DLD1 (cell line): ENCODE data around the gene PRKD1.
"Not testable (repeated sequence)": the region's sequence is repeated elsewhere in the genome, so short reads cannot be mapped to it uniquely, and the experiment has no call there.

Source experiments
- in situ Hi-C: cut with HindIII; loops from 2 replicates; pipeline ENCODE4 v1.10.0; 2017; ENCODE audit warnings: low sequenced_read_pairs

PRKD1 gene

GRCh38 chr14:29900609-29901350, 26.9 kb downstream of the PRKD1 start:
- in situ Hi-C loops: no loop called here

GRCh38 chr14:29898470-29898869, 29.2 kb downstream of the PRKD1 start:
- in situ Hi-C loops: no loop called here

DNA sequence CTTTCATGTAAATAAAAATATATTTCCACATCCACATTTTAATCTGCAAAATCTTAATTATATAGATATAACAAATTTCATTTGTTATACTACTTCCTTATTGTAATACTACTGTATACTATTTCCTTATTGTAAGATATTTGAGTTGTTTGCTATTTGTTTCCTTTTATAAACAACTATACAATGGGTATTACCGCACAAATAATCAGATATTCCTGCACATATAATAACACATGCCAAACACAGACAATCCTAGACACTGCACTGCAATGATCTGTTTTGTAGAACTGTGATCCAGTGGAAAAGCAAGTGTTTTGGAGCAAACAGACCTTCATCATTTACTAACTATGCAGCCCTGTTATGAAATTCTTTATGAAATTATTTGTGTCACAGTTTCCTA, 30.5 kb downstream of the PRKD1 start:
- in situ Hi-C loops: no loop called here

GRCh38 chr14:29896354-29896821, 31.3 kb downstream of the PRKD1 start:
- in situ Hi-C loops: no loop called here

DNA sequence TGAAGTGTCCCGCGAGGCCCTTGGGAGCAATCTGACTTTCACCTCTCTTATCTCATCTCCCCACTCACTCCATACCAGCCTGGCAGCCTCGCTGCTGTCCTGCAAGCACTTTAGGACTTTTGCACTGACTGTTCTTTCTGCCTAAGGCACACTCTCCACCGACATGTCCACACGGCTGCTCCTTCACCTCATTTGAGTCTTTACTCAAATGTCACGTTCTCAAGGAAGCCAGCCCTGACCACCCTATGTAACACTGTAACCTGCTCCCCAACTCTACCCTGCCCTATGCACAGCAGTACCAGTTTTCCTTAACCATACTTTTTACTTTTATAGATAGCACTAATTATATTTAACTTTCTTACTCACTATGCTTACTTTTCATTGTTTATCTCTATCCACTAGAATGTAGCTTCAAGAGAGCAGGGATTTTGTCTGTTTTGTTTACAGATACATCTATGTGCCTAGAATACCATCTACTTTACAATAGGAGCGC, 32.0 kb downstream of the PRKD1 start:
- in situ Hi-C loops: no loop called here

DNA sequence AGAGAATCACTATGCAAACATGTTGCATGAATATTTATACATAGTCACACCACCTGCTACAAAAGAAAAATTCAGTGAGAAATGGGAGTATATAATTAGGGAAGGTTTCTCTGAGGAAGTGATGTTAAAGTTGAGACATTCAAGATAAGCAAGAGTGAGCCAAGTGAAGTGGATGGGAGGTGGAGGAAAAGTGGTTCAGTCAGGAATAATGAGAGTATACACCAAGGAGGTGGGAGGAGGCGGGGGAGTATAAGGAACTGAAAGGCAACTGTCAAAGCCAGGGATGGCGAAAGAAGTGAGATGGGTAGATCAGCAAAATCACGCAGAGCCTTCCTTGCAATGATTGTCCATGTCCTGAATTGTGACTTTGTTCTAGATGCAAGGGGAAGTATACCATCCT, 33.7 kb downstream of the PRKD1 start:
- in situ Hi-C loops: no loop called here

DNA sequence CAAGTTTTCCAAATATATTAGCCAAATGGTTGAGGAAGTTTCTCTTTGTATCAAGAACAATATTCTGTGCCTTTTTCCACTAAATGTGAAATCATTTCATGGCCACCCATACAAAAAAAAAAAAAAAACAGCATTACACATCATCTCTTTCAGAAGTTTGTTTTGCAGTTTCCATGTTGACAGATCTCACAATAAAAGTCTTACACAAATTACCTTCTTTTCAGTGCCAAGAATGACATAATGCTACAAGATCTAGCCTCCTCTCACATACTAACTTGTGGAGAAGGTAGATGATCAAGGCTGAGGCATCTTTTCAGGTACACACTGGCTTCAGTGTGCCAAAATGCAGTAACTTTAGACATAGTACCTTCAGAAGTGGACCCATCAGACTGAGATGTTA, 35.3 kb downstream of the PRKD1 start:
- in situ Hi-C loops: no loop called here

DNA sequence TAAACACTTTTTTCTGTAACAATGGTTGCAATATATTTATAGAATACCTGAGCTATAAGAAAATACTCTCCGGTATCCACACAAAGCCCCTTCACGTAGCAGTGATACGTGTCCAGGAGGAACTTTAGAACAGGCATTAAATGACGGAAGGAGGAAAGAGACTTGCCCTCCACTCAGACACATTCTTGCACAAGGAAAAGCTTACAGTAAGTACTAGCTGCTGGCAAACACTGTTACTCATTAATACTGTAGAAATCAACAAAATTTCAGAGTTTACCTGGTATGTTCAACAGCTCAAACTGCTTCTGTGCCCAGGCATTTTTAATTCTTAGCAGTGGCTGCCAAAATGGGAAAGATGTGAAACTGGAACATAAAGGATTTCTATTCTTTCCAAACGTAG, 41.7 kb downstream of the PRKD1 start:
- in situ Hi-C loops: no loop called here

- in situ Hi-C loops: no loop called here
Measured at GRCh38 chr14:29868000-29868399, 59.6 kb downstream of the PRKD1 start.

- in situ Hi-C loops: no loop called here
Measured at GRCh38 chr14:29865299-29865698, 62.3 kb downstream of the PRKD1 start.

DNA sequence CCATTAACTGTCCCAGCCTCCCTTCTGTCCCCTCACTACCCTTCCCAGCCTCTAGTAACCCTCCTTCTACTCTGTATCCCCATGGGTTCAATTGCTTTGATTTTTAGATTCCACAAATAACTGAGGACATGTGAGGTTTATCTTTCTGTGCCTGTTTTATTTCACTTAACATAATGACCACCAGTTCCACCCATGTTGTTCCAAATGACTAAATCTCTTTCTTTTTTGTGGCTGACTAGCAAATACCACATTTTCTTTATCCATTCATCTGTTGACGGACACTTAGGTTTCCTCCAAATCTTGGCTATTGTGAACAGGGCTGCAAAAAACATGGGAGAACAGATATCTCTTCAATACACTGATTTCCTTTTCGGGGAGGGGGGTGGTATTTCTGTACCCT, 65.7 kb downstream of the PRKD1 start:
- in situ Hi-C loops: no loop called here

DNA sequence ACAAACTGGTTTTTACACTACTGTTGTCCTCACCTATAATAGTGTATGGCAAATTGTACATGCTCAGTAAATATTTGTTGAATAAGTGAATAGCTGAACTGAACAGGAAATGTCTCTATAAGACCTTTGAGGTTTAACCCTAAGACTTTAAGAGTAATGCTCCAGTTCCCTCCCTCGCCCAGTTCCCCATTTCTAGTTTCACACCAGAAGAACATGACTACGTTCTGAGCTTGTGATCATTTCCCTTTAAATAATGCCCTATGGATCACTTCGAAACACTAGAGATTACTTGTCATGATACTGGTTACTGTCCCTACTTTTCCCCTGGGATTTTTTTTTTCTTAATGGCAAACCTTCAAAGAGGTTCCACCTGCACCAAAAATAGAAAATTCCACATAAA, 69.3 kb downstream of the PRKD1 start:
- in situ Hi-C loops: no loop called here

DNA sequence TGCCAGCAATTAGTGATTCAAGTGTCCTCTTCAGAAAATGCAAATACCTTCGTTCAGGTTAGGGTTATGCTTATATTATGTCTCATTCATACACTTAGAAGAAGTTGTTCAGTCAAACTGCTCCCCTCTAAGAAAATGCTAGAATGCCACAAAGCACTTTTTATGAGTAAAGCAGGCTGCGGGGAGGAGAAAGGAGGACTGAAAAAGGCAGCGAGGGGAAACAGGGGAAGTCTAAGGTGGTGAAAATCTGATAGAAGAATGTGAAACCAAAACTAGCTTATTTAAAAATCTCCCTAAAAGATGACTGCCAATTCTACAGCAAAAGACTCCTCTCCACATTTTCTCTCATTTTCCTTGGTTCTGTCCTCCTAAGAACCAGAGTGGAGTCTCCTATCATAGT, 70.1 kb downstream of the PRKD1 start:
- in situ Hi-C loops: no loop called here

GRCh38 chr14:29856516-29856915, 71.1 kb downstream of the PRKD1 start:
- in situ Hi-C loops: no loop called here

- in situ Hi-C loops: not testable (repeated sequence)
Measured at GRCh38 chr14:29853691-29854090, 74.0 kb downstream of the PRKD1 start.

GRCh38 chr14:29853272-29853671, 74.4 kb downstream of the PRKD1 start:
- in situ Hi-C loops: no loop called here

DNA sequence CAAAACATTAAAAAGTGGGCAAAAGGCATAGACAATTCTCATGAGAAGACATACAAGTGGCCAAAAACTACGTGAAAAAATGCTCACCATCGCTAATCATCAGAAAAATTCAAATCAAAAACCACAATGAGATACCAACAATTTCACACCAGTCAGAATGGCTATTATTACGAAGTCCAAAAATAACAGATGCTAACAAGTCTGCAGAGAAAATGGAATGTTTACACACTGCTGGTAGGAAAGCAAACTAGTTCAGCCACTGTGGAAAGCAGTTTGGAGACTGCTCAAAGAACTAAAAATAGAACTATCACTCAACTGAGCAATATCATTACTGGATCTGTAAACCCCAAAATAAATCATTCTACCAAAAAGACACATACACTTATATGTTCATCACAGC, 76.2 kb downstream of the PRKD1 start:
- in situ Hi-C loops: no loop called here

DNA sequence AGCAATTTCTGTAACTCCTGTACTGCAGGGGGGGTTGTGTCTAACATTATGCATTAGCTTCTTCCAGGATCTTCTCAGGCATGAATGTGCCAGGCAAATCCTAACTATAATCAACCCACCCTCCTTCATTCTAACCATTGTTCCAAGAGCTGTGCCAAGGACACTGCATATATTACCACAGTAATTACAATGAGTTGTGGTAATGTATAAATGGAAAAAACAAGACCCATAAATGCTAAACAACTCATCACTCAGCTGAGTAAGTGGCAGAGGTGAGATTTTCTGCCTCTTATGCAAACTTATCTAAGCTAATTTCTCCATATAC, 80.6 kb downstream of the PRKD1 start:
- in situ Hi-C loops: no loop called here

GRCh38 chr14:29846339-29847055, 81.2 kb downstream of the PRKD1 start:
- in situ Hi-C loops: no loop called here

DNA sequence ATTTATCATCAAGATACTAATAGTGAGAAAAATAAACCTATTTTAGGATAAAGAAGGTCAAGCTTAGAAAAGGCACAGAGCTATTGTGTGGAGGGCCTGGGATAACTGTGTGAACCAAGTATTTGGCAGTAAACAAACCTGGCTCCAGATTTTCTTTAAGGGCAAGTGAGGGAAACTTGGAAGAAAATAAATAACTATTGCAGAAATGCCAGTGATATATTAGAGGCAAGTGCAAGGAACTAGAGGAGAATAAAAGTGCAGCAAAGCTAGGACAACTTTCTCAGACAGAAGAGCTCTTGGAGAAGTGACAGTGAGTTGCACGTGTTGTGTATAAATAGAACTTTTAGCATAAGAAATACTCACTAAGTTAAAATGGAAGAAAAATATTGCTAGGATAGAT, 83.7 kb downstream of the PRKD1 start:
- in situ Hi-C loops: no loop called here

DNA sequence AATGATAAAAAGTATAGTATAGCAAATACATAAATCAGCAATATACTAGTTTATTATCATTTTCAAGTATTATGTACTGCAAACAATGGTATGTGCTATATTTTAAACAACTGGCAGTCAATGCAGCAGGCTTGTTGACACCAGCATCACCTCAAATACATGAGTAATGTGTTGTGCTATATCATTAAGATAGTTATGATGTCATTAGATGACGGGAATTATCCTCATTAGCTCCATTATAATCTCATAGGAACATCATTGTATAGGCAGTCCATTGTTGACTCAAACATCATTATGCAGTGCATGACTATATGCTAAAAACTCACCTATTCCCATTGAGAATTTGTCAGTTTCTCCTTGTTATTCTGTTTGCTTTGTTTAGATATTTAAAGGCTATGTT, 85.4 kb downstream of the PRKD1 start:
- in situ Hi-C loops: no loop called here

DNA sequence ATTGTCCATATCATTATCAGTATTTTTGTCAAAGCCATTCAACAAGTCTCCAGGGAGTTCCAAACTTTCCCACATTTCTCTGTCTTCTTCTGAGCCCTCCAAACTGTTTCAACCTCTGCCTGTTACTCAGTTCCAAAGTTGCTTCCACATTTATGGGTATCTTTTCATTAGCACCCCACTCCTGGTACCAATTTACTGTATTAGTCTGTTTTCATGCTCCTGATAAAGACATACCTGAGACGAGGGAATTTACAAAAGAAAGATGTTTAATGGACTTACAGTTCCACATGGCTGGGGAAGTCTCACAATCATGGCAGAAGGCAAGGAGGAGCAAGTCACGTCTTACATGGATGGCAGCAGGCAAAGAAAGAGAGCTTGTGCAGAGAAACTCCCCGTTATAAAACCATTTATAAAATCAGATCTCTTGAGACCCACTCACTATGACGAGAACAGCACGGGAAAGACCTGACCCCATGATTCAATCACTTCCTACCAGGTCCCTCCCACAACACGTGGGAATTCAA, 87.2 kb downstream of the PRKD1 start:
- in situ Hi-C loops: not testable (repeated sequence)
